AG08395 (cell line): ENCODE measurements around the gene GCSAM.

ENCODE experiments used
- DNase-seq: peaks from one replicate; pipeline ENCODE4 v3.0.0; 2012; ENCODE audit warnings: mixed read lengths, low spot score

Gene GCSAM

GRCh38 chr3:112132975-112133448 lies at the start of gene GCSAM:
GCSAM (minus strand) TSS chr3:112133248; CDS start chr3:112133120, 128 bp downstream.
- DNase-seq, result no peak

GRCh38 chr3:112175646-112176045 lies 42.6 kb upstream of the GCSAM start:
- DNase-seq, result no peak

GRCh38 chr3:112175037-112175436 lies 42.0 kb upstream of the GCSAM start:
- no peak for DNase-seq

- DNase-seq, result no peak
Observed at GRCh38 chr3:112171144-112171543, 38.1 kb upstream of the GCSAM start.

GRCh38 chr3:112170046-112170445 lies 37.0 kb upstream of the GCSAM start:
- no peak for DNase-seq

GRCh38 chr3:112167758-112168157 lies 34.7 kb upstream of the GCSAM start:
- DNase-seq, result no peak

- no peak for DNase-seq
Observed at GRCh38 chr3:112149136-112149535, 16.1 kb upstream of the GCSAM start.

- DNase-seq, result no peak
Observed at GRCh38 chr3:112143689-112144088, 10.6 kb upstream of the GCSAM start.

- DNase-seq, result no peak
Observed at GRCh38 chr3:112143251-112143650, 10.2 kb upstream of the GCSAM start.

- DNase-seq, result no peak
Observed at GRCh38 chr3:112141293-112141692, 8.2 kb upstream of the GCSAM start.

- DNase-seq, result no peak
Observed at GRCh38 chr3:112140584-112140983, 7.5 kb upstream of the GCSAM start.

- no peak for DNase-seq
Observed at GRCh38 chr3:112138219-112138969, 5.3 kb upstream of the GCSAM start.

GRCh38 chr3:112137781-112138180 lies 4.7 kb upstream of the GCSAM start:
- DNase-seq, result no peak

GRCh38 chr3:112136959-112137693 lies 4.1 kb upstream of the GCSAM start:
- peak; percentile 13 for DNase-seq

GRCh38 chr3:112136046-112136445 lies 3.0 kb upstream of the GCSAM start:
- DNase-seq, result no peak

- DNase-seq, result no peak
Observed at GRCh38 chr3:112134335-112135124, 1.5 kb upstream of the GCSAM start.

- no peak for DNase-seq
Observed at GRCh38 chr3:112133626-112134334, 732 bp upstream of the GCSAM start.

- DNase-seq, result no peak
Observed at GRCh38 chr3:112132554-112132953, 494 bp downstream of the GCSAM start.

- no peak for DNase-seq
Observed at GRCh38 chr3:112132088-112132487, 960 bp downstream of the GCSAM start.

- DNase-seq, result no peak
Observed at GRCh38 chr3:112131111-112131510, 1.9 kb downstream of the GCSAM start.

- DNase-seq, result no peak
Observed at GRCh38 chr3:112130638-112130993, 2.4 kb downstream of the GCSAM start.
